SK-N-SH treated with all-trans-retinoic acid at 6 μM for 48 hours (cell line): Measurements from ENCODE around the gene VPS33B.

Experiments
- ATAC-seq: fragments of 200-7000 bp; cut with Tn5 transposase; 3 replicates; pipeline ENCODE4 v1.9.1; 2020; ENCODE audit warnings: mild to moderate bottlenecking, moderate library complexity
- BACH2 ChIP-seq: fragments of 250-450 bp; sonication (Bioruptor Pico); IDR thresholded peaks from 2 replicates; pipeline ENCODE4 v1.9.0; 2021; ENCODE audit warnings: mild to moderate bottlenecking, borderline replicate concordance
- CSDC2 ChIP-seq: fragments of 250-450 bp; sonication (Bioruptor Pico); IDR thresholded peaks from 2 replicates; pipeline ENCODE4 v1.5.0; 2020; ENCODE audit warnings: mild to moderate bottlenecking, moderate library complexity
- ESRRG ChIP-seq: fragments of 250-450 bp; sonication (Bioruptor Pico); IDR thresholded peaks from 2 replicates; pipeline ENCODE4 v1.6.1; 2021; ENCODE audit warnings: mild to moderate bottlenecking
- ISL1 ChIP-seq: fragments of 250-450 bp; sonication (Bioruptor Pico); IDR thresholded peaks from 2 replicates; pipeline ENCODE4 v2.1.2; 2022; ENCODE audit warnings: mild to moderate bottlenecking, moderate library complexity
- OSR1 ChIP-seq: fragments of 250-450 bp; sonication (Bioruptor Pico); IDR thresholded peaks from 2 replicates; pipeline ENCODE4 v1.8.0; 2022; ENCODE audit warnings: moderate library complexity, mild to moderate bottlenecking, inconsistent platforms
- PPARA ChIP-seq: fragments of 250-450 bp; sonication (Bioruptor Pico); IDR thresholded peaks from 2 replicates; pipeline ENCODE4 v1.5.0; 2020; ENCODE audit warnings: mild to moderate bottlenecking, borderline replicate concordance
- RARB ChIP-seq: fragments of 250-450 bp; sonication (Bioruptor Pico); IDR thresholded peaks from 2 replicates; pipeline ENCODE4 v1.8.0; 2021; ENCODE audit warnings: mild to moderate bottlenecking, moderate library complexity
- SNAI2 ChIP-seq: fragments of 250-450 bp; sonication (Bioruptor Pico); IDR thresholded peaks from 2 replicates; pipeline ENCODE4 v1.5.0; 2020; ENCODE audit warnings: mild to moderate bottlenecking, moderate library complexity
- TCF4 ChIP-seq: fragments of 250-450 bp; sonication (Bioruptor Pico); IDR thresholded peaks from 2 replicates; pipeline ENCODE4 v1.8.0; 2021; ENCODE audit warnings: mild to moderate bottlenecking, moderate library complexity, borderline replicate concordance
- TOX ChIP-seq: fragments of 250-450 bp; sonication (Bioruptor Pico); IDR thresholded peaks from 2 replicates; pipeline ENCODE4 v1.8.0; 2021; ENCODE audit warnings: mild to moderate bottlenecking, moderate library complexity, borderline replicate concordance
- ZFP3 ChIP-seq: fragments of 250-450 bp; sonication (Bioruptor Pico); IDR thresholded peaks from 2 replicates; pipeline ENCODE4 v1.5.0; 2020; ENCODE audit warnings: mild to moderate bottlenecking, moderate library complexity
- ZFP30 ChIP-seq: fragments of 450-650 bp; formaldehyde crosslinking; IDR thresholded peaks from 2 replicates; pipeline ENCODE4 v1.5.0; 2022; ENCODE audit warnings: mild to moderate bottlenecking, moderate library complexity
- ZNF565 ChIP-seq: fragments of 450-650 bp; formaldehyde crosslinking; conservative IDR thresholded peaks from 2 replicates; pipeline ENCODE4 v1.5.0; 2020; ENCODE audit warnings: low read depth, mild to moderate bottlenecking, moderate library complexity
- ZNF70 ChIP-seq: fragments of 450-650 bp; formaldehyde crosslinking; IDR thresholded peaks from 2 replicates; pipeline ENCODE4 v1.5.0; 2020; ENCODE audit warnings: mild to moderate bottlenecking, moderate library complexity
- TF ChIP-seq, protein P1 (sequence below): fragments of 250-450 bp; sonication (Bioruptor Pico); IDR thresholded peaks from 2 replicates; pipeline ENCODE4 v1.8.0; 2020; ENCODE audit warnings: mild to moderate bottlenecking, moderate library complexity, borderline replicate concordance
- TF ChIP-seq, protein P2 (sequence below): fragments of 250-450 bp; sonication (Bioruptor Pico); IDR thresholded peaks from 2 replicates; pipeline ENCODE4 v1.5.0; 2020; ENCODE audit warnings: mild to moderate bottlenecking, moderate library complexity
- TF ChIP-seq, protein P3 (sequence below): fragments of 250-450 bp; sonication (Bioruptor Pico); IDR thresholded peaks from 2 replicates; pipeline ENCODE4 v1.8.0; 2021; ENCODE audit warnings: low read depth, mild to moderate bottlenecking, moderate library complexity, borderline replicate concordance
- TF ChIP-seq, protein P4 (sequence below): fragments of 250-450 bp; sonication (Bioruptor Pico); IDR thresholded peaks from 2 replicates; pipeline ENCODE4 v1.5.1; 2021; ENCODE audit warnings: mild to moderate bottlenecking, moderate library complexity

Gene VPS33B

DNA sequence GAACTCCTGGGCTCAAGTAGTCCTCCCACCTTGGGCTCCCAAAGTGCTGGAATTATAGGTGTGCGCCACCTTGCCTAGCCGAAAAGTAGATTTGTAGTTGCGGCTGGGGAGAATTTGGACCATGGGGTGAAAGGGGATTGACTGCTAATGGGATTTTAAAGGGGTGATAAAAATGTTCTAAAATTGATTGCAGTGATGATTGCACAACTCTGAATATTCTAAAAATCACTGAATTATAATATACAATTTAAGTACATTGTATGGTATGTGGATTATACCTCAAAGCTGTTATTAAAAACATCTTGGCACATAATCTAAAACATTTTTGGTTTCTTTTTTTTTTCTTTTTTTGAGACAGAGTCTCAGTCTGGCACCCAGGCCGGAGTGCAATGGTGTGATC, 31.9 kb downstream of the VPS33B start:
- TF ChIP-seq RARB (CRISPR knock-in tag) (no peak), ZFP30 (no peak), CSDC2 (no peak), TOX (CRISPR knock-in tag) (no peak), TCF4 (CRISPR knock-in tag) (no peak), ISL1 (CRISPR knock-in tag) (no peak), OSR1 (CRISPR knock-in tag) (no peak), BACH2 (CRISPR knock-in tag) (no peak), ESRRG (no peak)
- TF ChIP-seq, protein P1, sequence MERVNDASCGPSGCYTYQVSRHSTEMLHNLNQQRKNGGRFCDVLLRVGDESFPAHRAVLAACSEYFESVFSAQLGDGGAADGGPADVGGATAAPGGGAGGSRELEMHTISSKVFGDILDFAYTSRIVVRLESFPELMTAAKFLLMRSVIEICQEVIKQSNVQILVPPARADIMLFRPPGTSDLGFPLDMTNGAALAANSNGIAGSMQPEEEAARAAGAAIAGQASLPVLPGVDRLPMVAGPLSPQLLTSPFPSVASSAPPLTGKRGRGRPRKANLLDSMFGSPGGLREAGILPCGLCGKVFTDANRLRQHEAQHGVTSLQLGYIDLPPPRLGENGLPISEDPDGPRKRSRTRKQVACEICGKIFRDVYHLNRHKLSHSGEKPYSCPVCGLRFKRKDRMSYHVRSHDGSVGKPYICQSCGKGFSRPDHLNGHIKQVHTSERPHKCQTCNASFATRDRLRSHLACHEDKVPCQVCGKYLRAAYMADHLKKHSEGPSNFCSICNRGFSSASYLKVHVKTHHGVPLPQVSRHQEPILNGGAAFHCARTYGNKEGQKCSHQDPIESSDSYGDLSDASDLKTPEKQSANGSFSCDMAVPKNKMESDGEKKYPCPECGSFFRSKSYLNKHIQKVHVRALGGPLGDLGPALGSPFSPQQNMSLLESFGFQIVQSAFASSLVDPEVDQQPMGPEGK (CRISPR knock-in tag): no peak
- TF ChIP-seq, protein P2, sequence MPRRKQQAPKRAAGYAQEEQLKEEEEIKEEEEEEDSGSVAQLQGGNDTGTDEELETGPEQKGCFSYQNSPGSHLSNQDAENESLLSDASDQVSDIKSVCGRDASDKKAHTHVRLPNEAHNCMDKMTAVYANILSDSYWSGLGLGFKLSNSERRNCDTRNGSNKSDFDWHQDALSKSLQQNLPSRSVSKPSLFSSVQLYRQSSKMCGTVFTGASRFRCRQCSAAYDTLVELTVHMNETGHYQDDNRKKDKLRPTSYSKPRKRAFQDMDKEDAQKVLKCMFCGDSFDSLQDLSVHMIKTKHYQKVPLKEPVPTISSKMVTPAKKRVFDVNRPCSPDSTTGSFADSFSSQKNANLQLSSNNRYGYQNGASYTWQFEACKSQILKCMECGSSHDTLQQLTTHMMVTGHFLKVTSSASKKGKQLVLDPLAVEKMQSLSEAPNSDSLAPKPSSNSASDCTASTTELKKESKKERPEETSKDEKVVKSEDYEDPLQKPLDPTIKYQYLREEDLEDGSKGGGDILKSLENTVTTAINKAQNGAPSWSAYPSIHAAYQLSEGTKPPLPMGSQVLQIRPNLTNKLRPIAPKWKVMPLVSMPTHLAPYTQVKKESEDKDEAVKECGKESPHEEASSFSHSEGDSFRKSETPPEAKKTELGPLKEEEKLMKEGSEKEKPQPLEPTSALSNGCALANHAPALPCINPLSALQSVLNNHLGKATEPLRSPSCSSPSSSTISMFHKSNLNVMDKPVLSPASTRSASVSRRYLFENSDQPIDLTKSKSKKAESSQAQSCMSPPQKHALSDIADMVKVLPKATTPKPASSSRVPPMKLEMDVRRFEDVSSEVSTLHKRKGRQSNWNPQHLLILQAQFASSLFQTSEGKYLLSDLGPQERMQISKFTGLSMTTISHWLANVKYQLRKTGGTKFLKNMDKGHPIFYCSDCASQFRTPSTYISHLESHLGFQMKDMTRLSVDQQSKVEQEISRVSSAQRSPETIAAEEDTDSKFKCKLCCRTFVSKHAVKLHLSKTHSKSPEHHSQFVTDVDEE: no peak
- ATAC-seq: no peak

DNA sequence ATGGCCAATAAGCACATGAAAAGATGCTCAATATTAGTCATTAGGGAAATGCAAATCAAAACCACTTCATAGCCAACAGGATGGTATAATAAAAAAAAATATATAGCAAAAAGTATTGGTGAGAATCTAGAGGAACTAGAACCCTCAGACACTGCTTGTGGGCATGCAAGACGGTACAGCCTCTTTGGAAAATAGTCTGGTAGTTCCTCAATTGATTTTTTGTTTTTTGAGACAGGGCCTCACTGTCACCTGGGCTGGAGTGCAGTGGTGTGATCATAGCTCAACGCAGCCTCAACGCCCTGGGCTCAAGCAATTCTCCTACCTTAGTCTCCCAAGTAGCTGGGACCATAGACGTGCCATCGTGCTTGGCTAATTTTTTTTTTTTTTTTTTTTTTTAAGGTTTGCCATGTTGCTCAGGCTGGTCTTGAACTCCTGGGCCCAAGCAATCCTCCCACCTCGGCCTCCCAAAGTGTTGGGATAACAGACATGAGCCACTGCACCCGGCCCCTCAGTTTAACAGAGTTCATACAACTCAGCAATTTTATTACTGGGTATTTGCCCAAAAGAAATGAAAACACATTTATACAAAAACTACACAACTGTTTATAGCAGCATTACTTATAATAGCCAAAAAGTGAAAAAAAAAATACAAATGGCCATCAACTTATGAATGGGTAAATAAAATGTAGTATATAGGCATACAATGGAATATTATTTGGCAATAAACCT, 33.2 kb downstream of the VPS33B start:
- TF ChIP-seq, protein P2: no peak
- TF ChIP-seq, protein P3, sequence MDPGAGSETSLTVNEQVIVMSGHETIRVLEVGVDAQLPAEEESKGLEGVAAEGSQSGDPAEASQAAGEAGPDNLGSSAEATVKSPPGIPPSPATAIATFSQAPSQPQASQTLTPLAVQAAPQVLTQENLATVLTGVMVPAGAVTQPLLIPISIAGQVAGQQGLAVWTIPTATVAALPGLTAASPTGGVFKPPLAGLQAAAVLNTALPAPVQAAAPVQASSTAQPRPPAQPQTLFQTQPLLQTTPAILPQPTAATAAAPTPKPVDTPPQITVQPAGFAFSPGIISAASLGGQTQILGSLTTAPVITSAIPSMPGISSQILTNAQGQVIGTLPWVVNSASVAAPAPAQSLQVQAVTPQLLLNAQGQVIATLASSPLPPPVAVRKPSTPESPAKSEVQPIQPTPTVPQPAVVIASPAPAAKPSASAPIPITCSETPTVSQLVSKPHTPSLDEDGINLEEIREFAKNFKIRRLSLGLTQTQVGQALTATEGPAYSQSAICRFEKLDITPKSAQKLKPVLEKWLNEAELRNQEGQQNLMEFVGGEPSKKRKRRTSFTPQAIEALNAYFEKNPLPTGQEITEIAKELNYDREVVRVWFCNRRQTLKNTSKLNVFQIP: no peak
- no peak for TF ChIP-seq ZNF70 (CRISPR knock-in tag)
- TF ChIP-seq ISL1 (CRISPR knock-in tag): no peak
- TF ChIP-seq, protein P4, sequence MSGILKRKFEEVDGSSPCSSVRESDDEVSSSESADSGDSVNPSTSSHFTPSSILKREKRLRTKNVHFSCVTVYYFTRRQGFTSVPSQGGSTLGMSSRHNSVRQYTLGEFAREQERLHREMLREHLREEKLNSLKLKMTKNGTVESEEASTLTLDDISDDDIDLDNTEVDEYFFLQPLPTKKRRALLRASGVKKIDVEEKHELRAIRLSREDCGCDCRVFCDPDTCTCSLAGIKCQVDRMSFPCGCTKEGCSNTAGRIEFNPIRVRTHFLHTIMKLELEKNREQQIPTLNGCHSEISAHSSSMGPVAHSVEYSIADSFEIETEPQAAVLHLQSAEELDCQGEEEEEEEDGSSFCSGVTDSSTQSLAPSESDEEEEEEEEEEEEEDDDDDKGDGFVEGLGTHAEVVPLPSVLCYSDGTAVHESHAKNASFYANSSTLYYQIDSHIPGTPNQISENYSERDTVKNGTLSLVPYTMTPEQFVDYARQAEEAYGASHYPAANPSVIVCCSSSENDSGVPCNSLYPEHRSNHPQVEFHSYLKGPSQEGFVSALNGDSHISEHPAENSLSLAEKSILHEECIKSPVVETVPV (CRISPR knock-in tag): no peak
- TF ChIP-seq ZFP3 (CRISPR knock-in tag): no peak
- no peak for TF ChIP-seq TCF4 (CRISPR knock-in tag)
- no peak for TF ChIP-seq PPARA (CRISPR knock-in tag)
- no peak for TF ChIP-seq CSDC2
- TF ChIP-seq OSR1 (CRISPR knock-in tag): no peak
- TF ChIP-seq ZNF565 (CRISPR knock-in tag): no peak
- no peak; the same call in 2 of the 3 replicates for ATAC-seq

DNA sequence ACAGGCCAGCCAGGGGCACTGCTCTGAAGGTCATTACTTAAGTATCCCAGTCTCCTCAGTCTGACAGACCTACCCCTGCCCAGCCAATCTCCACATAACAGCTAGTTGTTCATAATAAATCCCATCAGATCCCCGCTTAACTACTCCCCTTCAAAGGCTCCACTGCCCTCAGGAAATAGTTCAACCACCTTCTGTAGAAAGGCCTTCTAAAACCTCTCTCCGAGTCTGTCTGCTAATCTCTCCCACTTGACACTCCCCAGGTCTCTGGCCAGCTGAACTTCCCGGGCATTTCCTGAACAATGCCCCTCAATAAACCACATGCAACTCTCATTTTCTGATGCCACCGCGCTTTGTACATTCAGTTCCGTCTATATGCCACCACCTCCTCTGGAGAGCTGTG, 34.1 kb downstream of the VPS33B start:
- peak; percentile 70 for ATAC-seq
- TF ChIP-seq ZFP3 (CRISPR knock-in tag) (no peak), SNAI2 (CRISPR knock-in tag) (no peak), TOX (CRISPR knock-in tag) (no peak), ZNF565 (CRISPR knock-in tag) (no peak)
